Loucy (cell line): Measurements from ENCODE around the gene TUBA4A.

ENCODE experiments used
- H2AFZ ChIP-seq: fragments of 200-600 bp; sonication (generic); 2 replicates; pipeline ENCODE4 v1.6.0; 2016; ENCODE audit warnings: antibody characterized with exemption, mild to moderate bottlenecking, low read length, moderate library complexity
- H3F3A ChIP-seq: fragments of 200-600 bp; 2 replicates; pipeline ENCODE4 v1.6.0; 2016; ENCODE audit warnings: antibody characterized with exemption, low read depth, mild to moderate bottlenecking
- H3K27me3 ChIP-seq: fragments of 200-600 bp; sonication (generic); 2 replicates; pipeline ENCODE4 v1.6.1; 2014; ENCODE audit warnings: low read length, mild to moderate bottlenecking; ENCODE audit not compliant: insufficient read depth, poor library complexity, severe bottlenecking
- H3K36me3 ChIP-seq: fragments of 200-600 bp; sonication (generic); 2 replicates; pipeline ENCODE4 v1.6.1; 2016; ENCODE audit warnings: low read length; ENCODE audit not compliant: insufficient read depth
- H3K4me1 ChIP-seq: fragments of 200-600 bp; sonication (generic); 2 replicates; pipeline ENCODE4 v1.5.1; 2014; ENCODE audit warnings: low read length, mild to moderate bottlenecking; ENCODE audit not compliant: insufficient read depth, poor library complexity, severe bottlenecking
- H3K4me2 ChIP-seq: fragments of 200-600 bp; sonication (generic); 2 replicates; pipeline ENCODE4 v1.6.0; 2014; ENCODE audit warnings: antibody characterized with exemption, low read length, low read depth, mild to moderate bottlenecking; ENCODE audit not compliant: poor library complexity, severe bottlenecking
- H3K4me3 ChIP-seq: fragments of 200-600 bp; sonication (generic); 2 replicates; pipeline ENCODE4 v1.5.1; 2014; ENCODE audit warnings: low read length, mild to moderate bottlenecking, mixed read lengths; ENCODE audit not compliant: poor library complexity, severe bottlenecking
- H3K79me2 ChIP-seq: fragments of 200-600 bp; sonication (generic); 2 replicates; pipeline ENCODE4 v1.6.1; 2014; ENCODE audit warnings: low read length; ENCODE audit not compliant: insufficient read depth
- H3K9ac ChIP-seq: fragments of 200-600 bp; sonication (generic); 2 replicates; pipeline ENCODE4 v1.6.0; 2014; ENCODE audit warnings: mild to moderate bottlenecking, low read depth, low read length, moderate library complexity; ENCODE audit not compliant: poor library complexity, severe bottlenecking
- H3K9me2 ChIP-seq: fragments of 200-600 bp; sonication (generic); replicated peaks from 2 replicates; pipeline ENCODE4 v1.6.1; 2016; ENCODE audit warnings: low read depth, low read length, mixed read lengths
- H3K9me3 ChIP-seq: fragments of 200-600 bp; sonication (generic); 2 replicates; pipeline ENCODE4 v1.6.1; 2014; ENCODE audit warnings: mild to moderate bottlenecking, antibody characterized with exemption, low read length, low read depth; ENCODE audit not compliant: insufficient read depth
- H4K20me1 ChIP-seq: fragments of 200-600 bp; sonication (generic); 2 replicates; pipeline ENCODE4 v1.6.0; 2014; ENCODE audit warnings: antibody characterized with exemption, low read length, mild to moderate bottlenecking; ENCODE audit not compliant: insufficient read depth, poor library complexity, severe bottlenecking
- EZH2phosphoT487 ChIP-seq: fragments of 200-600 bp; IDR thresholded peaks from 2 replicates; pipeline ENCODE4 v1.6.1; 2018; ENCODE audit warnings: antibody characterized with exemption, mild to moderate bottlenecking, moderate library complexity, borderline replicate concordance
- TF ChIP-seq, protein P1 (sequence below): fragments of 200-600 bp; sonication (generic); conservative IDR thresholded peaks from 2 replicates; pipeline ENCODE4 v1.5.1; 2014; ENCODE audit warnings: mild to moderate bottlenecking, antibody characterized with exemption, low read length

Gene TUBA4A

DNA sequence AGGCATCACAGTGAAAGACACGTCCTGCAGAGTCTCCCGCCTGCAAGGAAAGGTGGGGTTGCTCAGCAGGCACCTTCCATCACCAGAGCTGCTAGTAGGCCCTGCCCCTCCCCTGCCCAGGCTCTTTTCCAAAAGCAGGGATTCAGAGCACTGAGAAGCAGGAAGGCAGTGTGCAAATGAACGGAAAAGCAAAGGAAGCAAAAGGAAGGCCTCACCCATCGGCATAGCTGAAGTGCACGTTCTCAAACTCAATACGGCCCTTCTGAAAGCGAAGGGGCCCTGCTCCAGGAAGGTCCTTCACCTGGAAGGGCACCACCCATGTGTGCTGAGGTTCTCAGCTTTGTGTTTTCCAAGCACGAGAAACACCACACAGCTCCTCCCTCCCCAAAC is 40.7 kb downstream of the TUBA4A start:
- TF ChIP-seq, protein P1, sequence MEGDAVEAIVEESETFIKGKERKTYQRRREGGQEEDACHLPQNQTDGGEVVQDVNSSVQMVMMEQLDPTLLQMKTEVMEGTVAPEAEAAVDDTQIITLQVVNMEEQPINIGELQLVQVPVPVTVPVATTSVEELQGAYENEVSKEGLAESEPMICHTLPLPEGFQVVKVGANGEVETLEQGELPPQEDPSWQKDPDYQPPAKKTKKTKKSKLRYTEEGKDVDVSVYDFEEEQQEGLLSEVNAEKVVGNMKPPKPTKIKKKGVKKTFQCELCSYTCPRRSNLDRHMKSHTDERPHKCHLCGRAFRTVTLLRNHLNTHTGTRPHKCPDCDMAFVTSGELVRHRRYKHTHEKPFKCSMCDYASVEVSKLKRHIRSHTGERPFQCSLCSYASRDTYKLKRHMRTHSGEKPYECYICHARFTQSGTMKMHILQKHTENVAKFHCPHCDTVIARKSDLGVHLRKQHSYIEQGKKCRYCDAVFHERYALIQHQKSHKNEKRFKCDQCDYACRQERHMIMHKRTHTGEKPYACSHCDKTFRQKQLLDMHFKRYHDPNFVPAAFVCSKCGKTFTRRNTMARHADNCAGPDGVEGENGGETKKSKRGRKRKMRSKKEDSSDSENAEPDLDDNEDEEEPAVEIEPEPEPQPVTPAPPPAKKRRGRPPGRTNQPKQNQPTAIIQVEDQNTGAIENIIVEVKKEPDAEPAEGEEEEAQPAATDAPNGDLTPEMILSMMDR = no peak
- TF ChIP-seq EZH2phosphoT487 = no peak
- no peaks in the 10 kb centered on the region for H3K36me3 ChIP-seq

GRCh38 chr2:219210886-219211362 is 42.8 kb downstream of the TUBA4A start:
- Histone ChIP-seq H4K20me1 (peaks cover 4% of the 10 kb centered on the region), H3K4me2 (no peak overlapping the region), H3K4me3 (no peak overlapping the region), H3K4me1 (peaks cover 16% of the 10 kb centered on the region), H3K36me3 (no peaks in the 10 kb centered on the region), H2AFZ (no peak overlapping the region), H3K27me3 (no peaks in the 10 kb centered on the region), H3K79me2 (peaks cover 9% of the 10 kb centered on the region; the same call in 1 of the 2 replicates), H3K9me3 (no peaks in the 10 kb centered on the region), H3K9me2 (no peaks in the 10 kb centered on the region), H3K9ac (no peak overlapping the region), H3F3A (0 out of 2 replicates have a peak, but pooled peaks cover 5% of the 10 kb centered on the region)
- TF ChIP-seq EZH2phosphoT487 = no peak
- TF ChIP-seq, protein P1 = no peak

More for the DNA sequence above, 40.7 kb downstream of the TUBA4A start:
- Histone ChIP-seq H2AFZ (no peak overlapping the region), H4K20me1 (no peaks in the 10 kb centered on the region), H3K27me3 (no peaks in the 10 kb centered on the region), H3K4me1 (peaks cover 9% of the 10 kb centered on the region), H3K4me2 (no peak overlapping the region), H3K9me3 (no peaks in the 10 kb centered on the region), H3K79me2 (no peaks in the 10 kb centered on the region), H3K9me2 (no peaks in the 10 kb centered on the region), H3F3A (no peaks in the 10 kb centered on the region), H3K4me3 (no peak overlapping the region), H3K9ac (no peak overlapping the region)

GRCh38 chr2:219210196-219210885 is 43.4 kb downstream of the TUBA4A start:
- Histone ChIP-seq H3K4me1 (peaks cover 18% of the 10 kb centered on the region), H3F3A (0 out of 2 replicates have a peak, but pooled peaks cover 5% of the 10 kb centered on the region), H3K79me2 (peaks cover 9% of the 10 kb centered on the region; the same call in 1 of the 2 replicates), H3K27me3 (no peaks in the 10 kb centered on the region), H3K36me3 (no peaks in the 10 kb centered on the region), H3K9ac (no peak overlapping the region), H3K9me2 (no peaks in the 10 kb centered on the region), H3K9me3 (no peaks in the 10 kb centered on the region), H3K4me2 (no peak overlapping the region), H4K20me1 (peaks cover 4% of the 10 kb centered on the region), H2AFZ (no peak overlapping the region), H3K4me3 (no peak overlapping the region)
- TF ChIP-seq, protein P1 = no peak
- TF ChIP-seq EZH2phosphoT487 = no peak
